ENCODE results near the gene GBE1.

GBE1 gene

GRCh38 chr3:81651139-81651538, 110.3 kb downstream of the GBE1 start:
- Histone ChIP-seq H3K9me3 (replicated peaks; ENCODE audit: insufficient read depth, low read length) (no peaks in the 10 kb centered on the region), H3K4me3 (ENCODE audit: low read length) (no peak overlapping the region), H3K27me3 (replicated peaks; ENCODE audit: insufficient read depth, low read length) (no peaks in the 10 kb centered on the region), H3K27ac (ENCODE audit: low read length) (no peak overlapping the region), H3K36me3 (replicated peaks; ENCODE audit: insufficient read depth, low read length) (no peaks in the 10 kb centered on the region), H2AFZ (ENCODE audit: low read length) (no peak overlapping the region), H4K20me1 (ENCODE audit: insufficient read depth, low read length) (no peaks in the 10 kb centered on the region), H3F3A (ENCODE audit: insufficient read depth, low read length) (no peaks in the 10 kb centered on the region), H3K9me2 (replicated peaks; ENCODE audit: insufficient read depth, low read length) (no peaks in the 10 kb centered on the region), H3K9ac (ENCODE audit: low read length) (no peak overlapping the region), H3K4me2 (ENCODE audit: low read depth, low read length) (no peak overlapping the region), H3K79me2 (ENCODE audit: low read length) (no peaks in the 10 kb centered on the region), H3K4me1 (ENCODE audit: low read length) (no peaks in the 10 kb centered on the region)
- no peak for TF ChIP-seq EZH2phosphoT487 (IDR thresholded peaks at IDR 0.05; ENCODE audit: low read length)
- TF ChIP-seq CTCF (IDR thresholded peaks at IDR 0.05; ENCODE audit: low read length), result no peak
- no peak for TF ChIP-seq EZH2 (optimal IDR thresholded peaks at IDR 0.05; ENCODE audit: low read depth, low read length)
- DNase-seq, result no peak

GRCh38 chr3:81650187-81650586, 111.3 kb downstream of the GBE1 start:
- Histone ChIP-seq H3K4me2 (ENCODE audit: low read depth, low read length) (no peak overlapping the region), H3K4me3 (ENCODE audit: low read length) (no peak overlapping the region), H3K4me1 (ENCODE audit: low read length) (no peaks in the 10 kb centered on the region), H3K9ac (ENCODE audit: low read length) (no peak overlapping the region), H3F3A (ENCODE audit: insufficient read depth, low read length) (no peaks in the 10 kb centered on the region), H3K9me3 (replicated peaks; ENCODE audit: insufficient read depth, low read length) (no peaks in the 10 kb centered on the region), H4K20me1 (ENCODE audit: insufficient read depth, low read length) (no peaks in the 10 kb centered on the region), H3K79me2 (ENCODE audit: low read length) (no peaks in the 10 kb centered on the region), H3K27ac (ENCODE audit: low read length) (no peak overlapping the region), H2AFZ (ENCODE audit: low read length) (no peak overlapping the region), H3K27me3 (replicated peaks; ENCODE audit: insufficient read depth, low read length) (no peaks in the 10 kb centered on the region), H3K36me3 (replicated peaks; ENCODE audit: insufficient read depth, low read length) (no peaks in the 10 kb centered on the region), H3K9me2 (replicated peaks; ENCODE audit: insufficient read depth, low read length) (no peaks in the 10 kb centered on the region)
- TF ChIP-seq CTCF (IDR thresholded peaks at IDR 0.05; ENCODE audit: low read length) (no peak), EZH2 (optimal IDR thresholded peaks at IDR 0.05; ENCODE audit: low read depth, low read length) (no peak), EZH2phosphoT487 (IDR thresholded peaks at IDR 0.05; ENCODE audit: low read length) (no peak)
- DNase-seq, result no peak

- DNase-seq, result no peak
- TF ChIP-seq EZH2 (optimal IDR thresholded peaks at IDR 0.05; ENCODE audit: low read depth, low read length) (no peak), CTCF (IDR thresholded peaks at IDR 0.05; ENCODE audit: low read length) (no peak), EZH2phosphoT487 (IDR thresholded peaks at IDR 0.05; ENCODE audit: low read length) (no peak)
Measured at GRCh38 chr3:81645248-81645647, 116.2 kb downstream of the GBE1 start.

More at GRCh38 chr3:81645248-81645647, 116.2 kb downstream of the GBE1 start:
- no peaks in the 10 kb centered on the region for H4K20me1 ChIP-seq (ENCODE audit: insufficient read depth, low read length)
- no peak overlapping the region for H3K9ac ChIP-seq (ENCODE audit: low read length)
- H2AFZ ChIP-seq (ENCODE audit: low read length), result no peak overlapping the region
- no peaks in the 10 kb centered on the region for H3K9me3 ChIP-seq (replicated peaks; ENCODE audit: insufficient read depth, low read length)
- H3K36me3 ChIP-seq (replicated peaks; ENCODE audit: insufficient read depth, low read length), result no peaks in the 10 kb centered on the region
- no peaks in the 10 kb centered on the region for H3K9me2 ChIP-seq (replicated peaks; ENCODE audit: insufficient read depth, low read length)
- no peak overlapping the region for H3K4me2 ChIP-seq (ENCODE audit: low read depth, low read length)
- H3K27me3 ChIP-seq (replicated peaks; ENCODE audit: insufficient read depth, low read length), result no peaks in the 10 kb centered on the region
- no peaks in the 10 kb centered on the region for H3K79me2 ChIP-seq (ENCODE audit: low read length)
- no peaks in the 10 kb centered on the region for H3F3A ChIP-seq (ENCODE audit: insufficient read depth, low read length)
- no peak overlapping the region for H3K27ac ChIP-seq (ENCODE audit: low read length)
- H3K4me3 ChIP-seq (ENCODE audit: low read length), result no peak overlapping the region
- no peaks in the 10 kb centered on the region for H3K4me1 ChIP-seq (ENCODE audit: low read length)

All from MM.1S (cell line).